Vagina (tissue), 2 donors: ENCODE measurements around the gene KIAA1549. TPM values are rescaled to one million over a fixed set of nuclear protein-coding genes. Genes with fewer than 3 reads are reported as not detected.
"Not testable (repeated sequence)": the region's sequence is repeated elsewhere in the genome, so short reads cannot be mapped to it uniquely, and the experiment has no call there.

Source experiments
- DNase-seq, 2 donors: peaks; one replicate each; pipeline ENCODE4 v3.0.0-alpha.2; 2017; ENCODE audit errors: extremely low spot score in 2 of 2
- H3K27ac ChIP-seq: fragments of 200-600 bp; sonication (generic); one replicate; pipeline ENCODE4 v1.5.1; 2019
- H3K27me3 ChIP-seq: fragments of 200-600 bp; sonication (generic); one replicate; pipeline ENCODE4 v1.5.1; 2019
- H3K36me3 ChIP-seq, 2 donors: fragments of 200-600 bp; sonication (generic); one replicate each; pipeline ENCODE4 v1.5.1; 2017 to 2019
- H3K4me1 ChIP-seq: fragments of 200-600 bp; sonication (generic); one replicate; pipeline ENCODE4 v1.5.1; 2019
- H3K4me3 ChIP-seq, 2 donors: fragments of 200-600 bp; sonication (generic); 1 replicate in 1 of 2; 2 replicates in 1 of 2; pipeline ENCODE4 v1.5.1; 2016 to 2019
- H3K9me3 ChIP-seq: fragments of 200-600 bp; sonication (generic); one replicate; pipeline ENCODE4 v1.5.1; 2019
- POLR2A ChIP-seq, 2 donors: fragments of 450-650 bp; IDR thresholded peaks; one replicate each; pipeline ENCODE4 v1.6.1; 2017; ENCODE audit warnings: antibody characterized with exemption in 2 of 2, mild to moderate bottlenecking in 2 of 2, moderate library complexity in 2 of 2
- POLR2AphosphoS5 ChIP-seq, 2 donors: sonication (generic); formaldehyde crosslinking; IDR thresholded peaks; one replicate each; pipeline ENCODE4 v1.9.0; 2017; ENCODE audit warnings: antibody characterized with exemption in 2 of 2, mild to moderate bottlenecking in 2 of 2, low read depth in 1 of 2; ENCODE audit not compliant: insufficient read depth in 1 of 2
- intact Hi-C: fragments of 100-400 bp; cut with DNase I; formaldehyde crosslinking; loops from one replicate; pipeline ENCODE4 v1.15.1; 2023
- total RNA-seq: library from RNA; depleted of rRNA; stranded (reverse); fragments of >200 nt; gene quantifications from one replicate; pipeline ENCODE4 v1.2.3, GENCODE V29; 2016
- TF ChIP-seq, protein P1 (sequence below), 3 experiments: fragments of 450-650 bp in 2 of 3; fragments of 200-600 bp in 1 of 3; sonication (generic) in 1 of 3; IDR thresholded peaks; one replicate each; pipeline ENCODE4 v1.5.1; 2017 to 2019; ENCODE audit warnings: antibody characterized with exemption in 3 of 3, mild to moderate bottlenecking in 2 of 3, moderate library complexity in 2 of 3

The KIAA1549 gene
- total RNA-seq, 1 donor from 2014 or later = 2.9 TPM

DNA sequence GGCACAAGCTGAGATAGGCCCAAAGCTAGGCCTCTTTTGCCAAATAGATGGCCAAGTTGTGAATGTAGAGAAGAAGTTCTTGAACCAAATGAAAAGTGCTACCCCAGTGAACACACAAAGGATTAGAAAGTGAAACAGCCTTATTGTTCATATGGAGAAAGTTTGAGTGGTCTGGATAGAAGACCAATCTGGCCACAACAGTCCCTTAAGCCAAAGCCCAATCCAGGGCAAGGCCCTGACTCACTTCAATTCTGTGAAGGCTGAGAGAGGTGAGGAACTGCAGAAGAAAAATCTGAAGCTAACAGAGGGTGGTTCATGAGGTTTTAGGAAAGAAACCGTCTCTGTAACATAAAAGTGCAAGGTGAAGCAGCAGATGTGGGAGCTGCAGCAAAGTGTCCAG lies 164.5 kb downstream of the KIAA1549 start:
- Histone ChIP-seq H3K27ac (no peak overlapping the region), H3K36me3 (no peaks in the 10 kb centered on the region), H3K27me3 (no peaks in the 10 kb centered on the region), H3K9me3 (no peaks in the 10 kb centered on the region), H3K4me1 (no peaks in the 10 kb centered on the region), H3K4me3 (no peak overlapping the region)
- DNase-seq = no peak
- intact Hi-C loops = no loop called here
- TF ChIP-seq POLR2AphosphoS5 (IDR thresholded peaks at IDR 0.05; ENCODE audit: insufficient read depth in 1 of 2, low read depth in 1 of 2) = no peak
- TF ChIP-seq POLR2A (IDR thresholded peaks at IDR 0.05) = no peak
- TF ChIP-seq, protein P1, sequence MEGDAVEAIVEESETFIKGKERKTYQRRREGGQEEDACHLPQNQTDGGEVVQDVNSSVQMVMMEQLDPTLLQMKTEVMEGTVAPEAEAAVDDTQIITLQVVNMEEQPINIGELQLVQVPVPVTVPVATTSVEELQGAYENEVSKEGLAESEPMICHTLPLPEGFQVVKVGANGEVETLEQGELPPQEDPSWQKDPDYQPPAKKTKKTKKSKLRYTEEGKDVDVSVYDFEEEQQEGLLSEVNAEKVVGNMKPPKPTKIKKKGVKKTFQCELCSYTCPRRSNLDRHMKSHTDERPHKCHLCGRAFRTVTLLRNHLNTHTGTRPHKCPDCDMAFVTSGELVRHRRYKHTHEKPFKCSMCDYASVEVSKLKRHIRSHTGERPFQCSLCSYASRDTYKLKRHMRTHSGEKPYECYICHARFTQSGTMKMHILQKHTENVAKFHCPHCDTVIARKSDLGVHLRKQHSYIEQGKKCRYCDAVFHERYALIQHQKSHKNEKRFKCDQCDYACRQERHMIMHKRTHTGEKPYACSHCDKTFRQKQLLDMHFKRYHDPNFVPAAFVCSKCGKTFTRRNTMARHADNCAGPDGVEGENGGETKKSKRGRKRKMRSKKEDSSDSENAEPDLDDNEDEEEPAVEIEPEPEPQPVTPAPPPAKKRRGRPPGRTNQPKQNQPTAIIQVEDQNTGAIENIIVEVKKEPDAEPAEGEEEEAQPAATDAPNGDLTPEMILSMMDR (IDR thresholded peaks at IDR 0.05) = no peak

DNA sequence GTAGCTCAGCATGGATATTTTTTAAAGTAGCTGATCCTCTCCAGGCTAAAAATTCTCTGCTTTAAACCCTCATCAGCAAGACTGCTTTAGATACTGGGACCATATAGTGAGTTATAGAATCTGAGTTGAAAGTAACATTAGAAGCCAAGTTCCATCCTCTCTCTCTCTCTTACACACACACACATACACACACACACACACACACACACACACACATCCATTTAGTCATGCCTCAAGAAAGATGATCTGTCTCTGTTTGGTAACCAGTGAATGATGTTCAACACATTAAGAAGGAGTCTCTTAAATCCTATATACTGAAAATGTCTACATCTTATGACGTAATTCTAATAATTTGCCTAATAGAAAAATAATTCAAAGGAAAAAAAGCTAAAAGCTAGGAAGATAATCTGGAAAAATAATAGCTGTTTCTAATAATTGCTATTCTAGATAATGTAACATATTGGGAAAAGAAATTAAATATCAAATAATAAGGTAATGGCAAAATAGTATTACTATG lies 166.3 kb downstream of the KIAA1549 start:
- Histone ChIP-seq H3K4me1 (no peaks in the 10 kb centered on the region), H3K27ac (no peak overlapping the region), H3K27me3 (no peaks in the 10 kb centered on the region), H3K4me3 (no peak overlapping the region), H3K36me3 (no peaks in the 10 kb centered on the region), H3K9me3 (no peaks in the 10 kb centered on the region)
- TF ChIP-seq, protein P1 (IDR thresholded peaks at IDR 0.05) = no peak
- TF ChIP-seq POLR2AphosphoS5 (IDR thresholded peaks at IDR 0.05; ENCODE audit: insufficient read depth in 1 of 2, low read depth in 1 of 2) = no peak
- TF ChIP-seq POLR2A (IDR thresholded peaks at IDR 0.05) = no peak
- DNase-seq = no peak
- intact Hi-C loops = no loop called here

DNA sequence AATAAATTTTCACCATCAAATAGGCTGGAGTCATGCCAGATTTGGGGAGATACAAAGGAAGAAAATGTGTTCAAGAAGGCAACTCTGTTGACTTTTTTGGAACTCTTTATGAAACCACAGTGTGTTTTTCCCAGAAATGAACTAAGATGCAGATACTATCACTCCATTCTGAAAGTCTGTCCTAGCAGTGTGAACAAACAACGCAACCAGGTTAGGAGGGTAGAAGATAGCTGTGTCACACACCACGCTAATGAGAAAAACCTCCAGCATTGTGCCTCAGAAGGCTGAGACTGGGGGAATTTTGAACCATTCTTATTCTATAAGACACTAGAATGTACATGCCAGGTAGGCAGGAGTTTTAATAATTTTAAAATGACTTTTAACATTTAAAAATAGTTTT lies 167.2 kb downstream of the KIAA1549 start:
- intact Hi-C loops = no loop called here
- Histone ChIP-seq H3K4me1 (no peaks in the 10 kb centered on the region), H3K4me3 (no peak overlapping the region), H3K27ac (no peak overlapping the region), H3K9me3 (no peaks in the 10 kb centered on the region), H3K27me3 (no peaks in the 10 kb centered on the region), H3K36me3 (no peaks in the 10 kb centered on the region)
- TF ChIP-seq, protein P1 (IDR thresholded peaks at IDR 0.05) = no peak
- TF ChIP-seq POLR2A (IDR thresholded peaks at IDR 0.05) (no peak), POLR2AphosphoS5 (IDR thresholded peaks at IDR 0.05; ENCODE audit: insufficient read depth in 1 of 2, low read depth in 1 of 2) (no peak)
- no peak for DNase-seq

DNA sequence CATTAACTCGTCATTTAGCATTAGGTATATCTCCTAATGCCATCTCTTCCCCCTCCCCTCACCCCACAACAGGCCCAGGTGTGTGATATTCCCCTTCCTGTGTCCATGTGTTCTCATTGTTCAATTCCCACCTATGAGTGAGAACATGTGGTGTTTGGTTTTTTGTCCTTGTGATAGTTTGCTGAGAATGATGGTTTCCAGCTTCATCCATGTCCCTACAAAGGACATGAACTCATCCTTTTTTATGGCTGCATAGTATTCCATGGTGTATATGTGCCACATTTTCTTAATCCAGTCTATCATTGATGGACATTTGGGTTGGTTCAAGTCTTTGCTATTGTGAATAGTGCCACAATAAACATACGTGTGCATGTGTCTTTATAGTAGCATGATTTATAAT lies 169.9 kb downstream of the KIAA1549 start:
- DNase-seq, intact Hi-C loops, H3K27me3 ChIP-seq, H3K27ac ChIP-seq, H3K36me3 ChIP-seq, H3K9me3 ChIP-seq, H3K4me1 ChIP-seq, H3K4me3 ChIP-seq: not testable (repeated sequence)

DNA sequence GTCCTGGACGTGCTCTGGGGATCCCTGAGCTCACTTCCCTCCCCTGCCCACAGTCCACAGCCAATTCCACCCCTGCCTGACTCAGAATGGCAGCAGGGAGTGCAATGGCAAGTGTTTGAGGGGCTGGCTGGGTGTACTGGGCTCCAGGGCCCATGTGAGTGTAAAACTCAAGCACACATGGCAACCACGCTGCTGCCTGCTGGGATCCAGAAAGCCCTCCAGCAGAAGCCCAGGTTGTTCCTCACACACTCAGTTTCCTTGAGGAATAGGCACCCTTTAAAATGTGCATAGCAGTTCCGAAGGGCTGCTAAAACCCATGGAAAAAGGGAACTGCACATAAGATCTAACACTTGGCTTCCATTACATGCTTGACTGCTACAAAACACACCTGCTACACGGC lies 171.8 kb downstream of the KIAA1549 start:
- Histone ChIP-seq H3K27ac (no peak overlapping the region), H3K9me3 (no peaks in the 10 kb centered on the region), H3K4me3 (no peak overlapping the region), H3K4me1 (no peaks in the 10 kb centered on the region), H3K36me3 (no peaks in the 10 kb centered on the region), H3K27me3 (no peaks in the 10 kb centered on the region)
- DNase-seq = no peak
- intact Hi-C loops = no loop called here
- no peak for TF ChIP-seq POLR2A (IDR thresholded peaks at IDR 0.05)
- TF ChIP-seq, protein P1 (IDR thresholded peaks at IDR 0.05) = no peak
- TF ChIP-seq POLR2AphosphoS5 (IDR thresholded peaks at IDR 0.05; ENCODE audit: insufficient read depth in 1 of 2, low read depth in 1 of 2) = no peak
